GM12878 (cell line): ENCODE measurements around the gene CRTC1.

Experiments
- ATF3 ChIP-seq: IDR thresholded peaks from 2 replicates; pipeline ENCODE4 v1.6.1; 2011; ENCODE audit warnings: low read depth, mild to moderate bottlenecking, low read length, moderate library complexity, borderline replicate concordance; ENCODE audit errors: extremely low read depth
- USF1 ChIP-seq: IDR thresholded peaks from 2 replicates; pipeline ENCODE4 v1.6.1; 2011; ENCODE audit warnings: borderline replicate concordance, low read depth, mild to moderate bottlenecking, moderate library complexity, mixed read lengths, low read length; ENCODE audit not compliant: insufficient read depth; ENCODE audit errors: extremely low read length

- no peak for TF ChIP-seq USF1
- TF ChIP-seq ATF3: no peak
Observed at GRCh38 chr19:18685597-18686190, 2.2 kb downstream of the CRTC1 start.
